Small intestine (tissue), 7 donors: ENCODE data around the gene NLRP4. TPM values are rescaled to one million over a fixed set of nuclear protein-coding genes. Genes with fewer than 3 reads are reported as not detected.

Source experiments
- DNase-seq, 2 donors: peaks; one replicate each; pipeline versions ENCODE4 v3.0.0 to v3.0.0-alpha.2; 2013
- FAIRE-seq: peaks from 2 replicates; lab custom pipeline; 2012; peaks lifted over from hg19 to GRCh38; lab: Jason Lieb, UNC
- H3K27ac ChIP-seq, 3 donors: one replicate each; pipeline ENCODE4 v1.5.1; 2013; ENCODE audit warnings: low read length in 2 of 3, mild to moderate bottlenecking in 2 of 3, control low read depth in 1 of 3, inconsistent platforms in 1 of 3, low read depth in 1 of 3, moderate library complexity in 1 of 3
- H3K27me3 ChIP-seq, 3 donors: one replicate each; pipeline ENCODE4 v1.6.1; 2013; ENCODE audit warnings: low read length in 3 of 3, inconsistent platforms in 1 of 3; ENCODE audit not compliant: control insufficient read depth in 3 of 3, insufficient read depth in 3 of 3
- H3K36me3 ChIP-seq, 3 donors: one replicate each; pipeline ENCODE4 v1.6.1; 2013; ENCODE audit warnings: low read length in 3 of 3, inconsistent platforms in 1 of 3, low read depth in 1 of 3, mild to moderate bottlenecking in 1 of 3, moderate library complexity in 1 of 3; ENCODE audit not compliant: control insufficient read depth in 3 of 3, insufficient read depth in 2 of 3
- H3K4me1 ChIP-seq, 3 donors: one replicate each; pipeline ENCODE4 v1.6.1; 2013; ENCODE audit warnings: low read length in 2 of 3, inconsistent platforms in 1 of 3, low read depth in 1 of 3, mild to moderate bottlenecking in 1 of 3, moderate library complexity in 1 of 3; ENCODE audit not compliant: control insufficient read depth in 3 of 3, insufficient read depth in 2 of 3
- H3K4me3 ChIP-seq, 3 donors: one replicate each; pipeline ENCODE4 v1.5.1; 2013; ENCODE audit warnings: low read length in 3 of 3, control low read depth in 1 of 3, inconsistent platforms in 1 of 3, low read depth in 1 of 3, mild to moderate bottlenecking in 1 of 3, moderate library complexity in 1 of 3
- H3K9me3 ChIP-seq, 2 donors: one replicate each; pipeline ENCODE4 v1.6.1; 2013; ENCODE audit warnings: low read depth in 1 of 2, low read length in 1 of 2; ENCODE audit not compliant: control insufficient read depth in 2 of 2, insufficient read depth in 1 of 2
- WGBS, 3 donors: extraction: QIAGEN DNeasy Blood & Tissue Kit; methylation state at CpG; one replicate each; pipeline ENCODE4 v1.1.7; 2013; 5-methylcytosine and 5-hydroxymethylcytosine counted together
- polyA plus RNA-seq, 4 donors: library from polyadenylated mRNA; stranded (reverse) in 3 of 4; unstranded in 1 of 4; fragments of 200-250 nt in 3 of 4; fragments of 120-200 nt in 1 of 4; gene quantifications; one replicate each; pipeline versions ENCODE4 v1.2.1 to v1.2.3, GENCODE V29; 2013
- donor health status: healthy with polysubstance abuse.
- donor health status: control.
- donor health status: control.
- donor health status: Bipolar disorder and iron deficiency.
- donor health status: healthy.

NLRP4 gene
- polyA plus RNA-seq, 4 donors = 0.09 TPM; not detected in 3

DNA sequence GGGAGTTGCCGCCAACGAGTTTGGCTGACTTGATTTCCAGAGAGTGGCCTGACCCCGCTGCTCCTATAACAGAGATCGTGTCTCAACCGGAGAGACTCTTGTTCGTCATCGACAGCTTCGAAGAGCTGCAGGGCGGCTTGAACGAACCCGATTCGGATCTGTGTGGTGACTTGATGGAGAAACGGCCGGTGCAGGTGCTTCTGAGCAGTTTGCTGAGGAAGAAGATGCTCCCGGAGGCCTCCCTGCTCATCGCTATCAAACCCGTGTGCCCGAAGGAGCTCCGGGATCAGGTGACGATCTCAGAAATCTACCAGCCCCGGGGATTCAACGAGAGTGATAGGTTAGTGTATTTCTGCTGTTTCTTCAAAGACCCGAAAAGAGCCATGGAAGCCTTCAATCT is 21.6 kb downstream of the NLRP4 start:
- Histone ChIP-seq H3K9me3 (peaks cover 0 to 28% of the 10 kb centered on the region in 2 donors), H3K4me3 (no peak overlapping the region), H3K36me3 (no peaks in the 10 kb centered on the region), H3K27ac (no peak overlapping the region), H3K4me1 (no peaks in the 10 kb centered on the region), H3K27me3 (no peaks in the 10 kb centered on the region)
- DNase-seq (no peak), FAIRE-seq (no peak)
- 92 to 93% (median 92%) methylated on average over 23 of the region's 23 CpGs for WGBS, 3 donors

DNA sequence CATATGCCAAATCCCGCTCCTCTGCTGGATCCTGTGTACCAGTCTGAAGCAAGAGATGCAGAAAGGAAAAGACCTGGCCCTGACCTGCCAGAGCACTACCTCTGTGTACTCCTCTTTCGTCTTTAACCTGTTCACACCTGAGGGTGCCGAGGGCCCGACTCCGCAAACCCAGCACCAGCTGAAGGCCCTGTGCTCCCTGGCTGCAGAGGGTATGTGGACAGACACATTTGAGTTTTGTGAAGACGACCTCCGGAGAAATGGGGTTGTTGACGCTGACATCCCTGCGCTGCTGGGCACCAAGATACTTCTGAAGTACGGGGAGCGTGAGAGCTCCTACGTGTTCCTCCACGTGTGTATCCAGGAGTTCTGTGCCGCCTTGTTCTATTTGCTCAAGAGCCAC is 22.1 kb downstream of the NLRP4 start:
- Histone ChIP-seq H3K36me3 (no peaks in the 10 kb centered on the region), H3K4me3 (no peak overlapping the region), H3K27ac (no peak overlapping the region), H3K9me3 (peaks cover 0 to 28% of the 10 kb centered on the region in 2 donors), H3K4me1 (no peaks in the 10 kb centered on the region), H3K27me3 (no peaks in the 10 kb centered on the region)
- DNase-seq (no peak), FAIRE-seq (no peak)
- WGBS, 3 donors = 90 to 94% (median 93%) methylated on average over 14 of the region's 14 CpGs

DNA sequence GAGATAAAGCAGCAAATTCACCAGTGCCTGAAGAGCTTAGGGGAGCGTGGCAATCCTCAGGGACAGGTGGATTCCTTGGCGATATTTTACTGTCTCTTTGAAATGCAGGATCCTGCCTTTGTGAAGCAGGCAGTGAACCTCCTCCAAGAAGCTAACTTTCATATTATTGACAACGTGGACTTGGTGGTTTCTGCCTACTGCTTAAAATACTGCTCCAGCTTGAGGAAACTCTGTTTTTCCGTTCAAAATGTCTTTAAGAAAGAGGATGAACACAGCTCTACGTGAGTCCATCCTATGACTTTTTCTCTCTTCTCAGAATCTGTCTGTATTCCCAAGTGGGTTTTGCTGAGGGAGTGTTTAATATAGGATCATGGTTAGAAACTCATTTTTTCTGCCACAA is 22.6 kb downstream of the NLRP4 start:
- no peak overlapping the region for H3K27ac ChIP-seq
- WGBS, 3 donors = 64 to 65% (median 65%) methylated on average over 5 of the region's 5 CpGs
- peaks cover 0 to 27% of the 10 kb centered on the region in 2 donors for H3K9me3 ChIP-seq
- no peaks in the 10 kb centered on the region for H3K4me1 ChIP-seq
- no peaks in the 10 kb centered on the region for H3K36me3 ChIP-seq
- no peak for DNase-seq
- H3K27me3 ChIP-seq = no peaks in the 10 kb centered on the region
- FAIRE-seq = no peak
- H3K4me3 ChIP-seq = no peak overlapping the region

DNA sequence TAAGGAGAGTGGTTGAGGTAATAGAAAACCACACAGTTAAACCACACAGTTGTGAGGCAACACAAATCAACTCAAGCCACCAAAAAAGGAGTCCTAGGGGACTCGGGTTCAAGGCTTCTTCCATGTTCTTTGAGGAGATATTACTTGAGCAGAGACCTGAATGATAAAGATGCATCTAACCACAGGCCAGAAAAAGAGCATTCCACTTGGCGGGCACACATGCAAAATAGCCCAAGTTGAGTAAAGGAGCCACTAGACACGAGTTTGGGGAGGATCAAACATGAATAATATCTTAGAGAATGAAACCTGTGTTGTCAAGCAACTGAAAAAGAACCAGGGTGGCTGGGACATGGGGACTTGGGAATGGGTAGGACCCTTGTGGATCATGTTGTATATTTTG is 30.2 kb downstream of the NLRP4 start:
- peaks cover 0 to 14% of the 10 kb centered on the region in 2 donors for H3K9me3 ChIP-seq
- H3K4me1 ChIP-seq = no peaks in the 10 kb centered on the region
- 45 to 55% (median 48%) methylated on average over 3 of the region's 3 CpGs for WGBS, 3 donors
- no peaks in the 10 kb centered on the region for H3K36me3 ChIP-seq
- H3K27me3 ChIP-seq = no peaks in the 10 kb centered on the region
- DNase-seq (no peak), FAIRE-seq (no peak)
- H3K27ac ChIP-seq = no peak overlapping the region
- H3K4me3 ChIP-seq = no peak overlapping the region

DNA sequence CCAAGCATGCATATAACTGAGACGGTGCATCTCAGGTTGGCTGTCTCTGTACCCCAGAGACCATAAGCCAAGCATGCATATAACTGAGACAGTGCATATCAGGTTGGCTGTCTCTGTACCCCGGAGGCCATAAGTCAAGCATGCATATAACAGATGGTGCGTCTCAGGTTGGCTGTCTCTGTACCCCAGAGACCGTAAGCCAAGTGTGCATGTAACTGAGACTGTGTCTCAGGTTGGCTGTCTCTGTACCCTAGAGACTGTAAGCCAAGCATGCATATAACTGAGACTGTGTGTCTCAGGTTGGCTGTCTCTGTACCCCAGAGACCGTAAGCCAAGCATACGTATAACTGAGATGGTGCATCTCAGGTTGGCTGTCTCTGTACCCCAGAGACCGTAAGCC is 30.8 kb downstream of the NLRP4 start:
- no peak for DNase-seq
- WGBS, 3 donors = 93 to 96% (median 94%) methylated on average over 7 of the region's 7 CpGs
- H3K36me3 ChIP-seq = no peaks in the 10 kb centered on the region
- H3K27me3 ChIP-seq = no peaks in the 10 kb centered on the region
- peaks cover 0 to 15% of the 10 kb centered on the region in 2 donors for H3K9me3 ChIP-seq
- H3K4me1 ChIP-seq = no peaks in the 10 kb centered on the region
- H3K4me3 ChIP-seq = no peak overlapping the region
- no peak overlapping the region for H3K27ac ChIP-seq
- no peak for FAIRE-seq

DNA sequence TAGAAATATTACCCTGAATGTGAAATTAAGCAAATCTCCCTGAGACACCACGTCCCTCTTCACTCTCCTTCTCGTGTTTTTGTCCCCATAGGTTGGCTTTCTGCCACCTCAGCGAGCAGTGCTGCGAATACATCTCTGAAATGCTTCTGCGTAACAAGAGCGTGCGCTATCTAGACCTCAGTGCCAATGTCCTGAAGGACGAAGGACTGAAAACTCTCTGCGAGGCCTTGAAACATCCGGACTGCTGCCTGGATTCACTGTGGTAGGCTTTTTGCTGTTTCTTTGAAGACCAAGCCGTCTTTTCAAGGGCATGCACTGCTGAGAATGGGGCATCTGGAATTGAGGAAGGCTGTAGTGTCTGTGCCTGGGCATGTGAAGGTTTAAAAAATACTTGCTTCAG is 34.4 kb downstream of the NLRP4 start:
- 80 to 88% (median 82%) methylated on average over 11 of the region's 11 CpGs for WGBS, 3 donors
- Histone ChIP-seq H3K27ac (no peak overlapping the region), H3K36me3 (no peaks in the 10 kb centered on the region), H3K27me3 (no peaks in the 10 kb centered on the region), H3K4me1 (no peaks in the 10 kb centered on the region), H3K4me3 (no peak overlapping the region), H3K9me3 (peaks cover 0 to 12% of the 10 kb centered on the region in 2 donors)
- FAIRE-seq = no peak
- DNase-seq = no peak

DNA sequence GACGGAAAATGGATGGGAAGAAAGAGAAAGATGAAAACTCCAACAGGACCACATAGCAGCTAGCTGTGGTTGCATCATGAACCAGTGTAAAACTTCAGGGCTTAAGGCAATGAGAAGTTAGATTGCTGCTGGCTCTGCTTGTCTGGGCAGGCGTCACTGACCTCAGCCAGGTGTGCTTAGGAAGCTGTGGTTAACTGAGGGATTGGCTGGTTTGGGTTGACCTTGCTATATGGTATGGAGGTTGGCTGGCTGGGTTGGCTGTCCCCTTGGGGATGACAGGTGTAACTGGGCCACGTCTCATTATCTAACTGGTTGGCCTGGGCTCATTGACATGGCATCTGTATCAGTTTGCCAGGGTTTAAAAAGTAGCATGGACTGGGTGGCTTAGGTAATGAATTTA is 40.9 kb downstream of the NLRP4 start:
- H3K4me3 ChIP-seq = no peak overlapping the region
- WGBS, 3 donors = 57 to 63% (median 61%) methylated on average over 3 of the region's 3 CpGs
- peaks cover 0 to 9% of the 10 kb centered on the region in 2 donors for H3K9me3 ChIP-seq
- no peak for FAIRE-seq
- no peak for DNase-seq
- H3K27ac ChIP-seq = no peak overlapping the region
- H3K36me3 ChIP-seq = no peaks in the 10 kb centered on the region
- H3K4me1 ChIP-seq = no peaks in the 10 kb centered on the region
- H3K27me3 ChIP-seq = no peaks in the 10 kb centered on the region

DNA sequence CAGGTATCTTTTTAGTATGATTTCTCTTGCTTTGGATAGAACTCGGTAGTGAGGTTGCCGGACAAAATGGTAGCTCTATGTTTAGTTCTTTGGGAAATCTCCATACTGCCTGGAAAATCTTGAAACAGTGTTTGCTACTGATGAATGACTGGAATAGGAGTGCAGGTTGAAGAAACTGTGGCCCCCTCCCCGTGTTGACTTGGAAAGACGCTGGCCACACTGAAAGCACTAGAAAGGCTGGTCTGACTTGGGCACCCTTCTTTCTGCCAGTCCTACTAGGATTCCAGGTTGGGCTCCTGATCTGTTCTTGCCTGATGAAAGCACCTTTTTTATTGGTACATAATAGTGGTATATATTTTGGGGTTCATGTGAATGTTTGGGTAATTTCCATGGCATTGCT is 46.3 kb downstream of the NLRP4 start:
- FAIRE-seq (no peak), DNase-seq (no peak)
- Histone ChIP-seq H3K36me3 (no peaks in the 10 kb centered on the region), H3K27ac (no peak overlapping the region), H3K27me3 (no peaks in the 10 kb centered on the region), H3K9me3 (peaks cover 0 to 5% of the 10 kb centered on the region in 2 donors), H3K4me1 (no peaks in the 10 kb centered on the region), H3K4me3 (no peak overlapping the region)
- WGBS, 3 donors = 67 to 91% (median 74%) methylated on average over 4 of the region's 4 CpGs

DNA sequence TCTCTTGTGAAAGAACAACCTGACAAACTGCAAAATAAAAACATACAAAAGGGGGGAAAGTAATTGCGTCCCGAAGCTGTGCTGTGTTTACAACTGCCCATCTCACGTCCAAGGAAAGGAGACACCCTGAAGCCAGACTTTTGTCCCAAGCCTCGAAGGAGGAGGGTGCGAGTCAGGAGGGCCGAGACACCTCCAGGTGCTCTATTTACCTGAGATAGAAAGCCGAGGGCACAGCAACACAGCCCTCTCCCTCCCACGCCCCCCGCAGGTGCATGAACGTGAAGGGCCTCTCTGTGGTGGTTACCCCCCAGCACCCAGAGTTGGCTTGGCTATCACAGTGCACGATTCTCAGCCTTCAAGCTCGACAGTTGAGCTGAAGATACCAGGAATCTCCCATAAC is 62.6 kb downstream of the NLRP4 start:
- no peak for FAIRE-seq

More for the DNA sequence above, 62.6 kb downstream of the NLRP4 start:
- H3K9me3 ChIP-seq = peaks cover 0 to 12% of the 10 kb centered on the region in 2 donors
- no peak overlapping the region for H3K27ac ChIP-seq
- H3K4me1 ChIP-seq = no peaks in the 10 kb centered on the region
- no peak for DNase-seq
- WGBS, 3 donors = 69 to 80% (median 70%) methylated on average over 12 of the region's 12 CpGs
- H3K4me3 ChIP-seq = no peak overlapping the region
- H3K27me3 ChIP-seq = peaks cover 0 to 3% (median 0%) of the 10 kb centered on the region in 3 donors
- H3K36me3 ChIP-seq = no peaks in the 10 kb centered on the region
